ENCODE data around the gene PARD3. TPM values are rescaled to one million over a fixed set of nuclear protein-coding genes. Genes with fewer than 3 reads are reported as not detected.

Gene PARD3
- total RNA-seq, 4 donors from 2014 or later = 39.2 to 124 (median 48.0) TPM

DNA sequence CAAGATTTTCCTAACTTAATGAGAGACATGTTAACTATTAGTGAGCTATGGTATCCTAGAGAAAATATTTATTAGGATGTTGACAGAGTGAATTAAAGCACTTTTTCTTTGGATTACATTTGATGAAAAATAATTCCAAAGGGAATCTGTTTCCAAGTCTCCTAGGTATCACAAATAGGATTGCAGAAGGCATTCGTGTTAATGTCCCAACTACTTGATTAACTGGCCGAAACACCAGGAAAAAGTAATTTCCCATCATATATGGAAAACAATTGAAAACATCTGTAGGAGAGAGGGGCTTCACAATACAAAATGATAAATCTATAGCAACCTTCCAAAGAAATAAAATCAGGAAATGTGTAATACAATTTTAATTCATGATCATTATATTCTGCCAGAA, 406.7 kb downstream of the PARD3 start:
- Histone ChIP-seq H3K27ac (no peak overlapping the region), H3K4me3 (no peak overlapping the region), H3K36me3 (no peaks in the 10 kb centered on the region), H3K4me1 (peaks cover 0 to 5% (median 0%) of the 10 kb centered on the region in 4 donors), H3K27me3 (no peaks in the 10 kb centered on the region), H3K9me3 (no peaks in the 10 kb centered on the region)
- DNase-seq = no peak
- TF ChIP-seq, protein P1, sequence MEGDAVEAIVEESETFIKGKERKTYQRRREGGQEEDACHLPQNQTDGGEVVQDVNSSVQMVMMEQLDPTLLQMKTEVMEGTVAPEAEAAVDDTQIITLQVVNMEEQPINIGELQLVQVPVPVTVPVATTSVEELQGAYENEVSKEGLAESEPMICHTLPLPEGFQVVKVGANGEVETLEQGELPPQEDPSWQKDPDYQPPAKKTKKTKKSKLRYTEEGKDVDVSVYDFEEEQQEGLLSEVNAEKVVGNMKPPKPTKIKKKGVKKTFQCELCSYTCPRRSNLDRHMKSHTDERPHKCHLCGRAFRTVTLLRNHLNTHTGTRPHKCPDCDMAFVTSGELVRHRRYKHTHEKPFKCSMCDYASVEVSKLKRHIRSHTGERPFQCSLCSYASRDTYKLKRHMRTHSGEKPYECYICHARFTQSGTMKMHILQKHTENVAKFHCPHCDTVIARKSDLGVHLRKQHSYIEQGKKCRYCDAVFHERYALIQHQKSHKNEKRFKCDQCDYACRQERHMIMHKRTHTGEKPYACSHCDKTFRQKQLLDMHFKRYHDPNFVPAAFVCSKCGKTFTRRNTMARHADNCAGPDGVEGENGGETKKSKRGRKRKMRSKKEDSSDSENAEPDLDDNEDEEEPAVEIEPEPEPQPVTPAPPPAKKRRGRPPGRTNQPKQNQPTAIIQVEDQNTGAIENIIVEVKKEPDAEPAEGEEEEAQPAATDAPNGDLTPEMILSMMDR (IDR thresholded peaks at IDR 0.05) = no peak
- TF ChIP-seq POLR2A (IDR thresholded peaks at IDR 0.05) = no peak

DNA sequence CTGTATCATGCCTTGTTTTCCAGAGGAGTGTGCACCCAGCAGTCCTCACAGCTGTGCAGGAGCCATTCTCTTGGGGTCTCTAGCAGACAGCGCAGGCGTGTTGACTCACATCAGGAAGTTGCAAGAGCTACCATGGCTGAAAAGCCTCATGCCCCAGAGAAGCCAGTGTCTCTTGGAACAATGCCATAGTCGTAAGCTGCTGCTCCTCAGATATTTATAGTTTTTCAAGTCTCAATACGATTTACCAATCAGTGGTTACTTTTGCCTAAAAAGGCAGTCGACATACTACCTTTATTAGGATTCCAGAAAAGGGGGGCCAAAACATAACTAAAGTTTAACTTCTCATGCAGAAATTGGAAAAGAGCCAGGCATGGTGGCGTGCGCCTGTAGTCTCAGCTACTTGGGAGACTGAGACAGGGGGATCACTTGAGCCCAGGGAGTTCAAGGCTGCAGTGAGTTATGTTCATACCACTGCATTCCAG, 407.7 kb downstream of the PARD3 start:
- Histone ChIP-seq H3K27ac (no peak overlapping the region), H3K4me1 (peaks cover 0 to 5% (median 0%) of the 10 kb centered on the region in 4 donors), H3K4me3 (no peak overlapping the region), H3K27me3 (no peaks in the 10 kb centered on the region), H3K9me3 (no peaks in the 10 kb centered on the region), H3K36me3 (no peaks in the 10 kb centered on the region)
- TF ChIP-seq, protein P1 (IDR thresholded peaks at IDR 0.05) = no peak
- TF ChIP-seq POLR2A (IDR thresholded peaks at IDR 0.05) = no peak
- no peak for DNase-seq

DNA sequence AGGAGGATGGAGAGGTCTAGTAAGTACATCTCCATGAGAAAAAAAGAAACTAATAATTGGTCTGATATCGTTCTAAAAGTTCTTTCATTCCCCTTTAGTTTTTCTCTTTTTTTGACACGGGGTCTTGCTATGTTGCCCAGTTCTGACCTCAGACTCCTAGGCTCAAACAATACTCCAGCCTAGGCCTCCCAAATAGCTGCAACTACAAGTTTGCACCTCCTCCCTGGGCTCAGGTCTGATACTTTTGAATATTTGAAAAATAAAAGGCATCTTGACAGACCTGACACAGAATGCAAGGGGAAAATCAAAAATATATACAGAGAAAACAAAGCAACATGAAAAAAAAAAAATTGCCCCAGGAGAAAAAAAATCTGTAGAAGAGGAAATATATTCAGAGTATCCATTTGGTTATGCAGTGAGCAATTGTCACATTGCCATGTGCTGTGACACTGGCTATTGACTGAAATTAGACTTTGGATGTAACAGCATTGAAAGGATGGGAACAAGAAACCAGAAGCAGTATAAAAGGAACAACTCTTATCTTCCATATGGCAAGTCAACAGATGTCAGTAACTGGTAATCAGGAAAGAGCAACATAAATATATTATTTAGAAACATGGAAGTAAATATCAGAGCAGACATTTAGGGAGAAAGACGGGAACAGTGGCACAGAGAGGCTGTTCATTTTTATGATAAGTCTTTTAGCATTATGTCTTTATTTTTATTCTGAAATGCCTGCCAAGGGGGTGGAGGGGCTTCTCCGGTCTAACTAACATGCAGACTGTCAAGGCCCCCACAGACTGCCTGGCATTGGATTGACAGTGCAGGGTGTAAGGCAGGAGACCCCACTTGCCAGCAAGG, 408.4 kb downstream of the PARD3 start:
- DNase-seq = no peak
- Histone ChIP-seq H3K27ac (no peak overlapping the region), H3K9me3 (no peaks in the 10 kb centered on the region), H3K36me3 (no peaks in the 10 kb centered on the region), H3K27me3 (no peaks in the 10 kb centered on the region), H3K4me1 (peaks cover 0 to 5% (median 0%) of the 10 kb centered on the region in 4 donors), H3K4me3 (no peak overlapping the region)
- TF ChIP-seq POLR2A (IDR thresholded peaks at IDR 0.05) = no peak
- TF ChIP-seq, protein P1 (IDR thresholded peaks at IDR 0.05) = no peak

DNA sequence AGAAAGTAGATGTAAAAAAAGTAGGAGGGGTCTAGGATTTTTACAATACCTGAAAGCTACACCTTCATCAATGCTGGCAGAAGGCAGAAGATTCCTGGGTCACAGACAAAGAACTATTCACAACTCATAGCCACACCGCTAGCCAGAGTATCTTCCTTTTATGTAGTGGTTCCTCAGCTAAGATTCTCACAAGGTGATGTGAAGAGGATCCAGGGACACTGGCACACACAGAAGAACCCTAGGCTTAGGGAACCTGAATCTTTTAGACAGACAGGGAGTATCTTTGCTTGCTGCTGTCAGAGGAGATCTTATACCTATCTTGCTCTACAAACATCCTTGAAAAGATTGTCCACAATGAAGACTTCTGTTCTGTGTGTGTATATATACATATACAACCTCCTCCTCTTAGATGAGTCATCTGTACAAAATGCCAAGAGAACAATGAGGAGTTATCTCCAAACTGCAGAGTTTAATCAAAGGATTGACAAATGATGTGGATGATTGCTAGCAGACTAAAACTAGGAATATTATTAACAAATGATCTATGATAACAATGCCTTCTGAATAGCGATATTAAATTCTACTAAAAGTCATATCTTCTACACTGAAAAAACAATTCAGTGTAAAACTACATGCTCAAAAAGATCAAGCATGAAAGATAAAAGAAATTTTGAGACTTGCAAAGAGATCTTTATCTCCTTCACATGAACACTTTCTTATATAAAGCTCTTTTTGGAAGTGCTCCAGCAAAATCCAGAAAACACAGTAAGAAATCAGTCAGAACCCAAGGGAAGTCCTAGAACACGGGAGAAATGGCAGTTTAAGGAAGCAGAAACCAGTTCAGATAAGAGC, 409.3 kb downstream of the PARD3 start:
- H3K9me3 ChIP-seq = no peaks in the 10 kb centered on the region

DNA sequence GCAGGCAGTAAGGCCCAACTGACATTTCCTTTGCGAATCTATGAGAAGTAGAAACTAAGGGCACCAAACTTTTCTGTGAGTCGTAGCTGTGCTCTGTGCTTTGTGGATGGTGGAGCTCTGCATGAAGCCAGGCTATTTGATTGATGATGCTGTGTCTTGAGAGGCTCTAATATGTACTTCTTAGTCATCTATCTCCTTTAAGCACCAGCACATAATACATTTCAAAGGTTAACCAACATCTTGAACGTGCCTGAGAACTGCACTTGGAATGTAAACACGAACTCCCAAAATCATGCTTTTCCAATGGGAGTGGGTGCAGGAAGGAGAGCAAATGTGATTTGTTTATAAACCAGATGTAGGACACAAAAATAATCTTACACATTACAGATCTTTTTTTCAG, 411.6 kb downstream of the PARD3 start:
- no peaks in the 10 kb centered on the region for H3K9me3 ChIP-seq
- no peaks in the 10 kb centered on the region for H3K27me3 ChIP-seq
- H3K36me3 ChIP-seq = no peaks in the 10 kb centered on the region
- H3K4me1 ChIP-seq = peaks cover 0 to 5% (median 0%) of the 10 kb centered on the region in 4 donors
- H3K4me3 ChIP-seq = no peak overlapping the region
- H3K27ac ChIP-seq = no peak overlapping the region
- TF ChIP-seq, protein P1 (IDR thresholded peaks at IDR 0.05) = no peak
- no peak for TF ChIP-seq POLR2A (IDR thresholded peaks at IDR 0.05)
- no peak for DNase-seq

More for the DNA sequence above, 409.3 kb downstream of the PARD3 start:
- Histone ChIP-seq H3K4me3 (no peak overlapping the region), H3K4me1 (peaks cover 0 to 5% (median 0%) of the 10 kb centered on the region in 4 donors), H3K36me3 (no peaks in the 10 kb centered on the region), H3K27me3 (no peaks in the 10 kb centered on the region), H3K27ac (no peak overlapping the region)
- DNase-seq = no peak
- TF ChIP-seq, protein P1 (IDR thresholded peaks at IDR 0.05) = no peak
- TF ChIP-seq POLR2A (IDR thresholded peaks at IDR 0.05) = no peak

All from Peyer's patch (tissue), 4 donors.